CD1c-positive myeloid dendritic cell (primary cell): Measurements from ENCODE around the gene ABHD15.

Source experiments
- DNase-seq: peaks from one replicate; pipeline ENCODE4 v3.0.0-alpha.2; 2016; ENCODE audit errors: extremely low spot score

ABHD15 gene

GRCh38 chr17:29566473-29567303, at the start of gene ABHD15:
ABHD15 (minus strand) TSS chr17:29567037; CDS start chr17:29566966, 71 bp downstream.
- peak; percentile 91 for DNase-seq

- peak; percentile 94 for DNase-seq
Measured at GRCh38 chr17:29615492-29616299, 48.9 kb upstream of the ABHD15 start.

GRCh38 chr17:29615048-29615385, 48.2 kb upstream of the ABHD15 start:
- DNase-seq = peak; percentile 81

GRCh38 chr17:29614349-29615047, 47.7 kb upstream of the ABHD15 start:
- no peak for DNase-seq

- DNase-seq = no peak
Measured at GRCh38 chr17:29613856-29614255, 47.0 kb upstream of the ABHD15 start.

- peak; percentile 97 for DNase-seq
Measured at GRCh38 chr17:29613352-29613837, 46.6 kb upstream of the ABHD15 start.

GRCh38 chr17:29612404-29613280, 45.8 kb upstream of the ABHD15 start:
- DNase-seq = no peak

- no peak for DNase-seq
Measured at GRCh38 chr17:29612094-29612403, 45.2 kb upstream of the ABHD15 start.

- DNase-seq = no peak
Measured at GRCh38 chr17:29611351-29612093, 44.7 kb upstream of the ABHD15 start.

GRCh38 chr17:29610395-29610794, 43.6 kb upstream of the ABHD15 start:
- no peak for DNase-seq

- no peak for DNase-seq
Measured at GRCh38 chr17:29608986-29609385, 42.1 kb upstream of the ABHD15 start.

- no peak for DNase-seq
Measured at GRCh38 chr17:29607557-29608195, 40.8 kb upstream of the ABHD15 start.

- DNase-seq = no peak
Measured at GRCh38 chr17:29603109-29603674, 36.4 kb upstream of the ABHD15 start.

- no peak for DNase-seq
Measured at GRCh38 chr17:29597361-29598172, 30.7 kb upstream of the ABHD15 start.

GRCh38 chr17:29596811-29597210, 30.0 kb upstream of the ABHD15 start:
- no peak for DNase-seq

GRCh38 chr17:29595943-29596774, 29.3 kb upstream of the ABHD15 start:
- DNase-seq = no peak

GRCh38 chr17:29595107-29595942, 28.5 kb upstream of the ABHD15 start:
- no peak for DNase-seq
